Stomach (tissue), 4 donors: ENCODE measurements around the gene GEMIN4.

Experiments used
- EP300 ChIP-seq: sonication (generic); formaldehyde crosslinking; IDR thresholded peaks from one replicate; pipeline ENCODE4 v1.6.1; 2017; ENCODE audit warnings: antibody characterized with exemption
- POLR2A ChIP-seq, 4 donors: fragments of 450-650 bp; IDR thresholded peaks; one replicate each; pipeline ENCODE4 v1.6.1; 2016; ENCODE audit warnings: antibody characterized with exemption in 4 of 4, control low read depth in 2 of 4, mild to moderate bottlenecking in 1 of 4, moderate library complexity in 1 of 4
- POLR2AphosphoS5 ChIP-seq, 3 donors: sonication (generic); formaldehyde crosslinking; IDR thresholded peaks; one replicate each; pipeline ENCODE4 v1.6.1; 2016; ENCODE audit warnings: antibody characterized with exemption in 3 of 3
- TF ChIP-seq, protein P1 (sequence below), 7 experiments: fragments of 450-650 bp in 4 of 7; fragments of 200-600 bp in 3 of 7; sonication (generic) in 3 of 7; IDR thresholded peaks; one replicate each; pipeline ENCODE4 v1.5.1; 2016 to 2019; ENCODE audit warnings: antibody characterized with exemption in 7 of 7, control low read depth in 2 of 7, mild to moderate bottlenecking in 1 of 7

DNA sequence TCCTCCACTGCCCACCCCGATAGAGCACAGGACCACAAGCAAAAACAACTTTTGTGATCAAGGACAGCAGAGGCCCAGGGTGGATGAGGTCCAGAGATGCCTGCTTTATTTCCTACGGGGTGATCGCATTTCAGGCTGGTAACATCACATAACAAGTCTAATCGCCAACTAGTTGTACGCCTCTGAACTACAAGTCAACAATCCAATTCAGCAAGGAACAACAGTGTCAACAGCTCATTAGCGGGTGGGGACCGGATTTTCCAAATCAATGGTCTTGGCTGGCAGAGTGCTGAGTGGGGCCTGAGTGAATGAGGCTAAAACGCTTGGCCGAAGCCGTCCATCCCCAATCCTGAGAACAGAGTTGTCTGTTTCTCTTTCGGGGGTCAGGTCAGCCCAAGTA, 47.2 kb upstream of the GEMIN4 start:
- TF ChIP-seq, protein P1, sequence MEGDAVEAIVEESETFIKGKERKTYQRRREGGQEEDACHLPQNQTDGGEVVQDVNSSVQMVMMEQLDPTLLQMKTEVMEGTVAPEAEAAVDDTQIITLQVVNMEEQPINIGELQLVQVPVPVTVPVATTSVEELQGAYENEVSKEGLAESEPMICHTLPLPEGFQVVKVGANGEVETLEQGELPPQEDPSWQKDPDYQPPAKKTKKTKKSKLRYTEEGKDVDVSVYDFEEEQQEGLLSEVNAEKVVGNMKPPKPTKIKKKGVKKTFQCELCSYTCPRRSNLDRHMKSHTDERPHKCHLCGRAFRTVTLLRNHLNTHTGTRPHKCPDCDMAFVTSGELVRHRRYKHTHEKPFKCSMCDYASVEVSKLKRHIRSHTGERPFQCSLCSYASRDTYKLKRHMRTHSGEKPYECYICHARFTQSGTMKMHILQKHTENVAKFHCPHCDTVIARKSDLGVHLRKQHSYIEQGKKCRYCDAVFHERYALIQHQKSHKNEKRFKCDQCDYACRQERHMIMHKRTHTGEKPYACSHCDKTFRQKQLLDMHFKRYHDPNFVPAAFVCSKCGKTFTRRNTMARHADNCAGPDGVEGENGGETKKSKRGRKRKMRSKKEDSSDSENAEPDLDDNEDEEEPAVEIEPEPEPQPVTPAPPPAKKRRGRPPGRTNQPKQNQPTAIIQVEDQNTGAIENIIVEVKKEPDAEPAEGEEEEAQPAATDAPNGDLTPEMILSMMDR (IDR thresholded peaks at IDR 0.05) = no peak
- no peak for TF ChIP-seq POLR2A (IDR thresholded peaks at IDR 0.05)
- no peak for TF ChIP-seq EP300
- TF ChIP-seq POLR2AphosphoS5 (IDR thresholded peaks at IDR 0.05) = no peak
